DOHH2 (cell line): Measurements from ENCODE around the gene KDSR.
A peak's percentile ranks its signal among the peaks of the same experiment; 100 is the strongest.

Experiments
- H3F3A ChIP-seq: fragments of 200-600 bp; sonication (generic), shearing (Covaris generic); 2 replicates; pipeline ENCODE4 v1.6.0; 2016; ENCODE audit warnings: antibody characterized with exemption, mild to moderate bottlenecking; ENCODE audit not compliant: control insufficient read depth, insufficient read depth
- H3K27ac ChIP-seq: fragments of 200-600 bp; sonication (generic); 2 replicates; pipeline ENCODE4 v1.5.1; 2014; ENCODE audit warnings: low read depth, mild to moderate bottlenecking, low read length, moderate library complexity
- H3K27me3 ChIP-seq: fragments of 200-600 bp; sonication (generic); 2 replicates; pipeline ENCODE4 v1.6.1; 2014; ENCODE audit warnings: mild to moderate bottlenecking, low read length, mixed read lengths; ENCODE audit not compliant: control insufficient read depth
- H3K36me3 ChIP-seq: fragments of 200-600 bp; sonication (generic); 2 replicates; pipeline ENCODE4 v1.6.1; 2014; ENCODE audit warnings: mild to moderate bottlenecking, low read length, moderate library complexity, mixed read lengths; ENCODE audit not compliant: control insufficient read depth
- H3K4me1 ChIP-seq: fragments of 200-600 bp; sonication (generic); 2 replicates; pipeline ENCODE4 v1.6.1; 2014; ENCODE audit warnings: mild to moderate bottlenecking, low read length, mixed read lengths; ENCODE audit not compliant: control insufficient read depth
- H3K4me2 ChIP-seq: fragments of 200-600 bp; sonication (generic); 2 replicates; pipeline ENCODE4 v1.6.0; 2014; ENCODE audit warnings: mild to moderate bottlenecking, low read length, moderate library complexity
- H3K4me3 ChIP-seq: fragments of 200-600 bp; sonication (generic); 2 replicates; pipeline ENCODE4 v1.5.1; 2014; ENCODE audit warnings: mild to moderate bottlenecking, low read length, mixed read lengths
- H3K79me2 ChIP-seq: fragments of 200-600 bp; sonication (generic); 2 replicates; pipeline ENCODE4 v1.6.1; 2014; ENCODE audit warnings: mild to moderate bottlenecking, low read length, mixed read lengths; ENCODE audit not compliant: control insufficient read depth
- H3K9me2 ChIP-seq: fragments of 200-600 bp; sonication (generic); replicated peaks from 2 replicates; pipeline ENCODE4 v1.6.1; 2014; ENCODE audit warnings: mild to moderate bottlenecking, low read length, mixed read lengths; ENCODE audit not compliant: control insufficient read depth
- H3K9me3 ChIP-seq: fragments of 200-600 bp; sonication (generic); 2 replicates; pipeline ENCODE4 v1.6.1; 2014; ENCODE audit warnings: antibody characterized with exemption, low read length, mixed read lengths; ENCODE audit not compliant: control insufficient read depth, insufficient read depth
- H4K20me1 ChIP-seq: fragments of 200-600 bp; sonication (generic); 2 replicates; pipeline ENCODE4 v1.6.0; 2014; ENCODE audit warnings: low read depth, mild to moderate bottlenecking, antibody characterized with exemption, low read length, moderate library complexity; ENCODE audit not compliant: control insufficient read depth, insufficient read depth
- EZH2phosphoT487 ChIP-seq: fragments of 200-600 bp; sonication (generic); IDR thresholded peaks from 2 replicates; pipeline ENCODE4 v1.6.1; 2017; ENCODE audit warnings: borderline replicate concordance, mild to moderate bottlenecking, antibody characterized with exemption, low read length, moderate library complexity, mixed read lengths
- TF ChIP-seq, protein P1 (sequence below): fragments of 200-600 bp; sonication (generic); IDR thresholded peaks from one replicate; pipeline ENCODE4 v1.5.1; 2014; ENCODE audit warnings: antibody characterized with exemption, mild to moderate bottlenecking, low read depth, low read length; ENCODE audit not compliant: poor library complexity, severe bottlenecking

Gene KDSR

DNA sequence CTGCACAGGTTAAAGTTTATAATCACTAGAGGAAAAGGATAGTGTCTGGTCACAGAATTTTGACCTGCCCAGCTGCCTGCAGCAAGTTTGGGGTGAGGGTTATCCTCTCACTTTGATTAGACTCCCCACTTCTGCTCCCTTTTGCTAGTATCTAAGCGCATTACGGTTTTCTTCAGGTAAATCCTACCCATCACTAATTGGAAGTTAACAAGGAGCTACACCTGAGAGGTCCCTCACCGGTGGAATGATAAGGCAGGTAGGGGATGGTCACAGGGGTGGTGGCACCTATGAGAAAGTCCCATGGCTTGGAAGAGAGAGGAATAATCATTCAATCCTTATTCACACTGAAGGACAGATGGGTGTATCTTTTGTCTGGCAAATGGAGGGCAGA, 55.0 kb downstream of the KDSR start:
- Histone ChIP-seq H3K4me1 (peaks cover 66% of the 10 kb centered on the region), H4K20me1 (peaks cover 49% of the 10 kb centered on the region), H3K36me3 (peaks cover 96% of the 10 kb centered on the region), H3K4me2 (peak overlapping the region; percentile 62), H3K4me3 (peak overlapping the region; percentile 74), H3K9me3 (no peaks in the 10 kb centered on the region), H3K9me2 (no peaks in the 10 kb centered on the region), H3K79me2 (peaks cover 100% of the 10 kb centered on the region), H3F3A (peaks cover 20% of the 10 kb centered on the region), H3K27me3 (peaks cover 11% of the 10 kb centered on the region), H3K27ac (0 out of 2 replicates have a peak overlapping the region, but pooled peaks have one; percentile 0)
- TF ChIP-seq EZH2phosphoT487 = no peak
- TF ChIP-seq, protein P1, sequence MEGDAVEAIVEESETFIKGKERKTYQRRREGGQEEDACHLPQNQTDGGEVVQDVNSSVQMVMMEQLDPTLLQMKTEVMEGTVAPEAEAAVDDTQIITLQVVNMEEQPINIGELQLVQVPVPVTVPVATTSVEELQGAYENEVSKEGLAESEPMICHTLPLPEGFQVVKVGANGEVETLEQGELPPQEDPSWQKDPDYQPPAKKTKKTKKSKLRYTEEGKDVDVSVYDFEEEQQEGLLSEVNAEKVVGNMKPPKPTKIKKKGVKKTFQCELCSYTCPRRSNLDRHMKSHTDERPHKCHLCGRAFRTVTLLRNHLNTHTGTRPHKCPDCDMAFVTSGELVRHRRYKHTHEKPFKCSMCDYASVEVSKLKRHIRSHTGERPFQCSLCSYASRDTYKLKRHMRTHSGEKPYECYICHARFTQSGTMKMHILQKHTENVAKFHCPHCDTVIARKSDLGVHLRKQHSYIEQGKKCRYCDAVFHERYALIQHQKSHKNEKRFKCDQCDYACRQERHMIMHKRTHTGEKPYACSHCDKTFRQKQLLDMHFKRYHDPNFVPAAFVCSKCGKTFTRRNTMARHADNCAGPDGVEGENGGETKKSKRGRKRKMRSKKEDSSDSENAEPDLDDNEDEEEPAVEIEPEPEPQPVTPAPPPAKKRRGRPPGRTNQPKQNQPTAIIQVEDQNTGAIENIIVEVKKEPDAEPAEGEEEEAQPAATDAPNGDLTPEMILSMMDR = no peak

DNA sequence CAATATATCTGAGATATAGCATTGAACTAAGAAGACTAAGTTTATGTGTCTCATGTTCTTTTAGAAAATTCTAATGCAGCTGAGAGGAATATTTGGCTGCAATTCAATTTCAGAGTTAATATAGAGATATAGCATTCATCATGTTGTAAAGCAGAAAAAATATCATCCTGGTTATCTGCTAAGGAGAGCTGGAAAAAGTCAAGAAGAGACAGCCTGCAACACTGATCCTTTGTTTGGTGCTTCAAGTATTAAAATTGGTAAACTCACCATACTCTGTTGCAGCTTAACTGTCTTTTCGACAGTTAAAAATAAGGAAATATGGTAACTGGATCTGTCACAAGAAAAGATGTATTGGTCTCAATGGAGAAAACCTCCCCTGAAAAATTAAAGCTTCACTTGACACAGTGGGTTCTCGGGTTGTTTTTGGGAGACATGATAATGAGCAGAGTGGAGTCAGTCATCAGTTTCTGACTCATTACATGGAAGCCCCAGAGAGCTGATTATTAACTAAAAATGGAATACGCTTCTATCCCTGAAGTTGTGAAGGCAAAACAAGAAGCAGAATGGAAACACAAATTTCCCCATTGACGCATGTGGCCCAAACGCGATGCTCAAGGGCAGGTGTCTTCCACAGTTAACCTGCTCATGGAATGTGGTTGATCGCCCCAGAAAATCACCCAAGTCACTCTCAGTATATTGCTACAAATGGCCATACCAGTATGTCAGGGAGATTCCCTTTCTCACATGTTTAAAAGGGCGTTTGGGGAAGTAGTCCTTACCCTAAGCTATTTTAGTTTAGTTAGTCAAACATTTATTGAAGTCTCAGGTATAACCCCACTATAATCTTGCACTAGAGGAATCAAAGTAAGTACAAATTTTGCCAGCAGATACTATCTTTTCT, 55.6 kb downstream of the KDSR start:
- H3K36me3 ChIP-seq = peaks cover 96% of the 10 kb centered on the region
- TF ChIP-seq, protein P1 = no peak
- no peak for TF ChIP-seq EZH2phosphoT487
- peaks cover 8% of the 10 kb centered on the region; the same call in 1 of the 2 replicates for H3K27me3 ChIP-seq
- no peaks in the 10 kb centered on the region for H3K9me2 ChIP-seq
- peaks cover 48% of the 10 kb centered on the region for H4K20me1 ChIP-seq
- peaks cover 19% of the 10 kb centered on the region for H3F3A ChIP-seq
- H3K9me3 ChIP-seq = no peaks in the 10 kb centered on the region
- H3K27ac ChIP-seq = 0 out of 2 replicates have a peak overlapping the region, but pooled peaks have one; percentile 1
- peaks cover 73% of the 10 kb centered on the region for H3K4me1 ChIP-seq
- H3K4me2 ChIP-seq = peak overlapping the region; percentile 62
- H3K4me3 ChIP-seq = peak overlapping the region; percentile 74
- H3K79me2 ChIP-seq = peaks cover 100% of the 10 kb centered on the region

DNA sequence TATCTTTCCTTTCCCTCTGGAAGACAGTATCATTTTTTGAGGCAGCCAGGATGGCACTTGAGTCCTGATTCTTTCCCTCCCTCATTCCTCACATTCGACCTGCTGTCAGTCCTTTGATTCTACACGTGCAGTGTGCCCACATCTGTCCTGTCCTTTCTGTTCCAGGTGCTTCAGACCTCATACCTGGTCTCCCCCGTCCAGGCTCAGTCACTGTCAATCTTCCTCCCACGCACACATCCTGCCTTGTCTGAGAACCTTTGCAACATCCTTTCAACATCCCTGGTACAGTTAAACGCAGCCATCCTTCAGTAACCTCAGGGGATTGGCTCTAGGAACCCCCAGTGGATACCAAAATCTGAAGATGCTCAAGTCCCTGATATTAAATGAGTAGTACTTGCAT, 57.6 kb downstream of the KDSR start:
- TF ChIP-seq, protein P1 = no peak
- TF ChIP-seq EZH2phosphoT487 = no peak
- H3K27me3 ChIP-seq = peaks cover 8% of the 10 kb centered on the region; the same call in 1 of the 2 replicates
- peaks cover 100% of the 10 kb centered on the region for H3K79me2 ChIP-seq
- no peaks in the 10 kb centered on the region for H3K9me2 ChIP-seq
- no peak overlapping the region for H3K27ac ChIP-seq
- H4K20me1 ChIP-seq = peaks cover 45% of the 10 kb centered on the region
- H3K4me3 ChIP-seq = peak overlapping the region; percentile 33
- peaks cover 17% of the 10 kb centered on the region for H3F3A ChIP-seq
- H3K36me3 ChIP-seq = peaks cover 91% of the 10 kb centered on the region
- H3K4me1 ChIP-seq = peaks cover 90% of the 10 kb centered on the region
- no peaks in the 10 kb centered on the region for H3K9me3 ChIP-seq
- peak overlapping the region; percentile 34 for H3K4me2 ChIP-seq
